ENCODE results near the gene TTC3. TPM values are rescaled to one million over a fixed set of nuclear protein-coding genes. Genes with fewer than 3 reads are reported as not detected.
A peak's percentile ranks its signal among the peaks of the same experiment; 100 is the strongest.

The TTC3 gene
- total and polyA plus RNA-seq, 2 experiments from 2014 or later = 146 to 196 TPM

DNA sequence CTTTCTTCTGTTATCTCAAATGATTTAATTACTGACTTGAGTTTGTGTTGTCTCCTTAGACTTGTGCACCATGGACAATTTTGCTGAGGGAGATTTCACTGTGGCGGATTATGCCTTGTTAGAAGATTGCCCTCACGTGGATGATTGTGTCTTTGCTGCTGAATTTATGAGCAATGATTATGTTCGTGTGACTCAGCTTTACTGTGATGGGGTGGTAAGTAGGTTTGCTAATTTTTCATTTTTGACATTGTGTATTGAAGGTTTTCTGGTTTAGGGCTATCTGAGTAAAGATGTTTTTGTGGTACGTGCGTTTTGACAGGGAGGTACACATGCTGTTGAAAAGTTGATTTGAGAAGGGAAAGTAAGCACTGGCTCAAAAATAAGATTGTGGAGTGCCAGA, 14.1 kb downstream of the TTC3 start:
- H3K9me3 ChIP-seq (ENCODE audit: low read depth) = no peaks in the 10 kb centered on the region
- no peak overlapping the region for H3K27ac ChIP-seq
- peak; percentile 51 for TF ChIP-seq CTCF (IDR thresholded peaks at IDR 0.05; ENCODE audit: poor library complexity)
- TF ChIP-seq EZH2 (IDR thresholded peaks at IDR 0.05; ENCODE audit: borderline replicate concordance) = no peak
- TF ChIP-seq EZH2phosphoT487 (IDR thresholded peaks at IDR 0.05; ENCODE audit: low read depth, severe bottlenecking, unreplicated experiment) = no peak
- peaks cover 6% of the 10 kb centered on the region for H3K4me1 ChIP-seq (ENCODE audit: insufficient read depth)
- H2AFZ ChIP-seq = no peak overlapping the region
- H3K79me2 ChIP-seq = peaks cover 97% of the 10 kb centered on the region
- H3K9me2 ChIP-seq (replicated peaks; ENCODE audit: insufficient read depth) = no peaks in the 10 kb centered on the region
- no peaks in the 10 kb centered on the region for H3K36me3 ChIP-seq (replicated peaks; ENCODE audit: insufficient read depth, low read depth)
- WGBS (ENCODE audit: low lambda C conversion rate, missing lambda C conversion rate) = 50% methylated on average over 5 of the region's 5 CpGs
- no peak overlapping the region for H3K4me2 ChIP-seq
- no peak overlapping the region for H3K4me3 ChIP-seq
- no peaks in the 10 kb centered on the region for H3K27me3 ChIP-seq
- peak; percentile 64 for DNase-seq (ENCODE audit: low spot score)
- H4K20me1 ChIP-seq (ENCODE audit: insufficient read depth, poor library complexity, severe bottlenecking) = peaks cover 84% of the 10 kb centered on the region

DNA sequence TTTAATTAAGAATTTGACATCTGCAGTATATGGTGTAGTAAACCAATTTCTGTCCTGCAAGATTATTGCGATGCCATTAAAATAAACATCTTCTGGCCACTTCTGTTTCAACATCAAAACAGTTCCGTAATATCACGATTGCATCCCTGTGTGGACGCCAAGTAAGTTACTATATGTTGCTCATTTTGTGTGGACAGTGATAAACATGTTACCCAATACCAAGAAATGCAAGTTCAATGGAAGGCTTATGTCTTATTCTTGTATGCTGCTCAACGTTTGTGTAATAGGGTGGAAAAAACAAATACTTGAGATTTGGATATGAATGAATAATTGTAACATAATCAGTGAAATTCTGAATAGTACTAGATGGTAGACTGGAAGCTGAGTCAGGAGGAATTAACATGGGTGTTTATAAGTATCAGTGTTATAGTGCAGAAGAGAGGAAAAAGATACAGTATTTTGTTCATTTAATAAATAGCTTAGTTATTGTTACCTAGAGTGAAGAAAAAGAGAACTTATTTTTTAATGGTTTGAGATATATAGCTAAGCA, 15.2 kb downstream of the TTC3 start:
- Histone ChIP-seq H3K4me3 (no peak overlapping the region), H3K9me3 (ENCODE audit: low read depth) (no peaks in the 10 kb centered on the region), H2AFZ (no peak overlapping the region), H3K4me2 (no peak overlapping the region), H4K20me1 (ENCODE audit: insufficient read depth, poor library complexity, severe bottlenecking) (peaks cover 77% of the 10 kb centered on the region), H3K27ac (no peak overlapping the region), H3K4me1 (ENCODE audit: insufficient read depth) (no peaks in the 10 kb centered on the region), H3K36me3 (replicated peaks; ENCODE audit: insufficient read depth, low read depth) (no peaks in the 10 kb centered on the region), H3K79me2 (peaks cover 94% of the 10 kb centered on the region), H3K9me2 (replicated peaks; ENCODE audit: insufficient read depth) (no peaks in the 10 kb centered on the region), H3K27me3 (no peaks in the 10 kb centered on the region)
- TF ChIP-seq CTCF (IDR thresholded peaks at IDR 0.05; ENCODE audit: poor library complexity) (no peak), EZH2 (IDR thresholded peaks at IDR 0.05; ENCODE audit: borderline replicate concordance) (no peak), EZH2phosphoT487 (IDR thresholded peaks at IDR 0.05; ENCODE audit: low read depth, severe bottlenecking, unreplicated experiment) (no peak)
- DNase-seq (ENCODE audit: low spot score) = no peak
- WGBS (ENCODE audit: low lambda C conversion rate, missing lambda C conversion rate) = 82% methylated on average over 5 of the region's 5 CpGs

DNA sequence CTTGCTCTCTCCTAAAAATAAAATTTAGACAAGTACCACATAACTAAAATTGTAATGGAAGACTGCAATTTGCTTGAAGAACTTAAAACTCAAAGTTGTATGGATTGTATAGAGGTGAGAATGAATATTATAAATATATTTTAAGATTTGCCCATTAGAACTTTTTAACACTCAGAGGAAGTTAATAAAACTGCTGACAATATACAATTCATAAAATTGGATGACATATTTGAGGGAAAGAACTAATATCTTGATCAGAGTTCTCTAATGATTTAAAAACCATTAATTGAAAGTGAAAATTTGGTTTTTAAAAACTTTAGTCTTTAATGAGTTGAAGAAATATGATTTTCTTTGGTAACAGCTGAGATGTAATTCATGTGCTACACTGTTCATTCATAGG, 20.9 kb downstream of the TTC3 start:
- Histone ChIP-seq H3K9me2 (replicated peaks; ENCODE audit: insufficient read depth) (no peaks in the 10 kb centered on the region), H3K27ac (no peak overlapping the region), H3K79me2 (peaks cover 71% of the 10 kb centered on the region), H3K27me3 (no peaks in the 10 kb centered on the region), H4K20me1 (ENCODE audit: insufficient read depth, poor library complexity, severe bottlenecking) (peaks cover 34% of the 10 kb centered on the region), H3K4me1 (ENCODE audit: insufficient read depth) (no peaks in the 10 kb centered on the region), H3K4me3 (no peak overlapping the region), H3K9me3 (ENCODE audit: low read depth) (no peaks in the 10 kb centered on the region), H2AFZ (no peak overlapping the region), H3K4me2 (no peak overlapping the region), H3K36me3 (replicated peaks; ENCODE audit: insufficient read depth, low read depth) (no peaks in the 10 kb centered on the region)
- DNase-seq (ENCODE audit: low spot score) = no peak
- TF ChIP-seq EZH2 (IDR thresholded peaks at IDR 0.05; ENCODE audit: borderline replicate concordance) (no peak), EZH2phosphoT487 (IDR thresholded peaks at IDR 0.05; ENCODE audit: low read depth, severe bottlenecking, unreplicated experiment) (no peak), CTCF (IDR thresholded peaks at IDR 0.05; ENCODE audit: poor library complexity) (no peak)

- Histone ChIP-seq H3K4me2 (no peak overlapping the region), H2AFZ (no peak overlapping the region), H3K9me2 (replicated peaks; ENCODE audit: insufficient read depth) (no peaks in the 10 kb centered on the region), H3K79me2 (peaks cover 67% of the 10 kb centered on the region), H3K36me3 (replicated peaks; ENCODE audit: insufficient read depth, low read depth) (no peaks in the 10 kb centered on the region), H3K27me3 (no peaks in the 10 kb centered on the region), H3K9me3 (ENCODE audit: low read depth) (no peaks in the 10 kb centered on the region), H4K20me1 (ENCODE audit: insufficient read depth, poor library complexity, severe bottlenecking) (peaks cover 24% of the 10 kb centered on the region), H3K4me1 (ENCODE audit: insufficient read depth) (no peaks in the 10 kb centered on the region), H3K27ac (no peak overlapping the region), H3K4me3 (no peak overlapping the region)
- DNase-seq (ENCODE audit: low spot score) = no peak
- WGBS (ENCODE audit: low lambda C conversion rate, missing lambda C conversion rate) = 88% methylated on average over 4 of the region's 4 CpGs
- TF ChIP-seq EZH2phosphoT487 (IDR thresholded peaks at IDR 0.05; ENCODE audit: low read depth, severe bottlenecking, unreplicated experiment) = no peak
- no peak for TF ChIP-seq CTCF (IDR thresholded peaks at IDR 0.05; ENCODE audit: poor library complexity)
These were observed 22.8 kb downstream of the TTC3 start for GRCh38 chr21:37095821-37096220.
